Lung (tissue), 12 donors: ENCODE data around the gene TNFRSF14. TPM values are rescaled to one million over a fixed set of nuclear protein-coding genes. Genes with fewer than 3 reads are reported as not detected.

Experiments
- ATAC-seq: fragments of 200-7000 bp; cut with Tn5 transposase; one replicate; pipeline ENCODE4 v1.9.1; 2020; ENCODE audit warnings: moderate number of reproducible peaks; ENCODE audit not compliant: insufficient read depth, low FRiP score
- DNase-seq, 3 donors: peaks; one replicate each; pipeline ENCODE4 v3.0.0-alpha.2; 2013 to 2017
- H3K27ac ChIP-seq, 2 donors: one replicate each; pipeline ENCODE4 v1.5.1; 2013; ENCODE audit warnings: mild to moderate bottlenecking in 2 of 2, moderate library complexity in 2 of 2, control low read depth in 1 of 2, inconsistent platforms in 1 of 2, low read depth in 1 of 2, low read length in 1 of 2
- H3K27me3 ChIP-seq, 3 donors: one replicate each; pipeline ENCODE4 v1.5.1; 2013; ENCODE audit warnings: low read length in 2 of 3; ENCODE audit not compliant: control insufficient read depth in 3 of 3, insufficient read depth in 3 of 3
- H3K36me3 ChIP-seq, 4 donors: one replicate each; pipeline ENCODE4 v1.5.1; 2013; ENCODE audit warnings: low read length in 4 of 4, mild to moderate bottlenecking in 1 of 4, moderate library complexity in 1 of 4; ENCODE audit not compliant: control insufficient read depth in 4 of 4, insufficient read depth in 4 of 4
- H3K4me1 ChIP-seq, 5 donors: one replicate each; pipeline ENCODE4 v1.5.1; 2013; ENCODE audit warnings: low read length in 5 of 5, mild to moderate bottlenecking in 2 of 5, moderate library complexity in 1 of 5; ENCODE audit not compliant: control insufficient read depth in 5 of 5, insufficient read depth in 5 of 5
- H3K4me3 ChIP-seq: one replicate; pipeline ENCODE4 v1.5.1; 2013; ENCODE audit warnings: mild to moderate bottlenecking, control low read depth, moderate library complexity
- H3K9ac ChIP-seq, 2 donors: one replicate each; pipeline ENCODE4 v1.5.1; 2013; ENCODE audit warnings: low read length in 2 of 2, control low read depth in 1 of 2; ENCODE audit not compliant: insufficient read depth in 1 of 2
- H3K9me3 ChIP-seq, 4 donors: one replicate each; pipeline ENCODE4 v1.5.1; 2013; ENCODE audit warnings: low read length in 3 of 4, mild to moderate bottlenecking in 1 of 4, moderate library complexity in 1 of 4; ENCODE audit not compliant: control insufficient read depth in 4 of 4, insufficient read depth in 3 of 4
- WGBS, 2 donors: extraction: QIAGEN DNeasy Blood & Tissue Kit; methylation state at CpG; one replicate each; pipeline ENCODE4 v1.1.7; 2013; 5-methylcytosine and 5-hydroxymethylcytosine counted together
- polyA plus RNA-seq, 2 donors: library from polyadenylated mRNA; stranded (reverse); fragments of 200-250 nt; gene quantifications; one replicate each; pipeline ENCODE4 v1.2.1, GENCODE V29; 2013
- total RNA-seq, 2 donors: library from RNA; depleted of rRNA in 1 of 2; stranded (reverse); fragments of >200 nt in 1 of 2; gene quantifications; one replicate each; pipeline ENCODE4 v1.2.1, GENCODE V29; 2014 to 2021
- TF ChIP-seq, protein P1 (sequence below): IDR thresholded peaks from 2 replicates; pipeline ENCODE4 v1.5.1; 2012; ENCODE audit warnings: mild to moderate bottlenecking; ENCODE audit errors: control extremely low read depth, extremely low read depth
- donor health status: control.
- donor health status: control.
- donor health status: Bipolar disorder and iron deficiency.
- donor health status: healthy.
- donor health status: DM: yes; HTN: yes; CAD: no.

The TNFRSF14 gene
- total and polyA plus RNA-seq, 4 donors = 67.4 to 200 (median 159) TPM

DNA sequence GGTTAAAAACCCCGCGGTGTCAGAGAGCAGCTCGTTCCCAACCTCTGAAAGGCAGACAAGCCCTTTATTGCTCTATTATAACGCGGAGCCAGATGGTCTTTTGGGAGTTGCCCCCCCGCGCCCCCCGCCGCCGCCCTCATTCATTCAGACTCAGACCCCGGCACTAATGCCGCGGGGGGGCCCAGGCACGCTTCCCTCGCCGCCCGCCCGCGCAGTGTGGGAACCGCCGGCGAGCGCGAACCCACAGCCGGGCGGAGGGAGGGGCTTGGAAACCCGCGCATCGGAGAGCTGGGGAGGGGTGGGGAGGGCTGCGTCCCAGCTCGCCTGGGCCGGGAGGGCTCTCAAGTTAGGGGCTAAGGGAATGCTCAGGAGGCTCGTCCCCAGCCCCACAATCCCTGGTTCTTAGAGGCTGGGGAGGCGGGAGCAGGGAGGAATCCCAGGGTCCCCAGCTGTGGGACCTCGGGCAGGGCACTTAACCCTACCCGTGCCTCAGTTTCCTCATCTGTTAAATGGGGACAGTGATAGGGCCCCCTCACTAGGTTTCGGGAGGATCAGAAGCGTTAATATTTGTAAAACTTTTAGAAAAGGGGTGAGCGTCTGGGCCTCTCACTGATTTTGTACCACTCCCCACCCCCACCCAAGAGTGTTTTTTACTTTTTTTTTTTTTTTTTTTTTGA lies 15.2 kb upstream of the TNFRSF14 start:
- Histone ChIP-seq H3K9me3 (no peaks in the 10 kb centered on the region), H3K9ac (no peak overlapping the region), H3K4me1 (peaks cover 0 to 24% (median 6%) of the 10 kb centered on the region in 5 donors), H3K27ac (no peak overlapping the region), H3K36me3 (no peaks in the 10 kb centered on the region), H3K27me3 (peaks cover 0 to 15% (median 0%) of the 10 kb centered on the region in 3 donors), H3K4me3 (no peak overlapping the region)
- WGBS, 2 donors = 14% methylated on average over 34 to 39 of the region's 39 CpGs
- TF ChIP-seq, protein P1, sequence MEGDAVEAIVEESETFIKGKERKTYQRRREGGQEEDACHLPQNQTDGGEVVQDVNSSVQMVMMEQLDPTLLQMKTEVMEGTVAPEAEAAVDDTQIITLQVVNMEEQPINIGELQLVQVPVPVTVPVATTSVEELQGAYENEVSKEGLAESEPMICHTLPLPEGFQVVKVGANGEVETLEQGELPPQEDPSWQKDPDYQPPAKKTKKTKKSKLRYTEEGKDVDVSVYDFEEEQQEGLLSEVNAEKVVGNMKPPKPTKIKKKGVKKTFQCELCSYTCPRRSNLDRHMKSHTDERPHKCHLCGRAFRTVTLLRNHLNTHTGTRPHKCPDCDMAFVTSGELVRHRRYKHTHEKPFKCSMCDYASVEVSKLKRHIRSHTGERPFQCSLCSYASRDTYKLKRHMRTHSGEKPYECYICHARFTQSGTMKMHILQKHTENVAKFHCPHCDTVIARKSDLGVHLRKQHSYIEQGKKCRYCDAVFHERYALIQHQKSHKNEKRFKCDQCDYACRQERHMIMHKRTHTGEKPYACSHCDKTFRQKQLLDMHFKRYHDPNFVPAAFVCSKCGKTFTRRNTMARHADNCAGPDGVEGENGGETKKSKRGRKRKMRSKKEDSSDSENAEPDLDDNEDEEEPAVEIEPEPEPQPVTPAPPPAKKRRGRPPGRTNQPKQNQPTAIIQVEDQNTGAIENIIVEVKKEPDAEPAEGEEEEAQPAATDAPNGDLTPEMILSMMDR = no peak
- DNase-seq = no peak
- ATAC-seq = no peak

DNA sequence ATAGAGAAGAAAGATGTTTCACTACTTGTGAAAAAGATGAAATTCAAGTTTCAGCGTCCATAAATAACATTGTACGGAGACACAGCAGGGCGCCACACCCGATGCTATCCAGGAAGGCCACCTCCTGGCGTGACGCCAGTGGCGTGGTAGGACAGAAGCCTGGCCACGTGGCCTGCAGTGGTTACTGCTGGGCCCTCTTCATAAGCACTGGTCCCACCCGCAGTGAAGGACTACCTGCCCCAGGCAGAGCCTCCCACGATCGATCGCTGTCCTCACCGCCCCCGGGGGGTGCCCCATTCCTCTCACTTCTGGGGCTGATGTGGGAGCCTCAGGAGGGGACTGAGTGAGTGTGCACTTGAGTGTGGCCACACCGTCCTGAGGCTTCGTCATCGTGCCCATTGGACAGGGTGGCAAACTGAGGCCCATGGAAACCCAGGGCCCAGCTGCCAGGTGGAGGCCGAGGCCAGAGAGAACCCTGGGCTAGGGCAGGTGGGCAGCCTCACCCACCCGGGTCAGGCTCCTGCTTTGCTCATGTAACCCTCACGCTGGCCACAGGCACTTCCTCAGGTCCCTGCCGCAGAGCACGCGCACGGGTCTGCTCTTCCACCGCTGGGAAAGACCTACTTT lies 14.4 kb upstream of the TNFRSF14 start:
- Histone ChIP-seq H3K27me3 (peaks cover 0 to 10% (median 0%) of the 10 kb centered on the region in 3 donors), H3K9ac (no peak overlapping the region), H3K36me3 (no peaks in the 10 kb centered on the region), H3K4me3 (no peak overlapping the region), H3K27ac (no peak overlapping the region), H3K4me1 (peaks cover 0 to 28% (median 6%) of the 10 kb centered on the region in 5 donors), H3K9me3 (no peaks in the 10 kb centered on the region)
- no peak for ATAC-seq
- no peak for DNase-seq
- 70 to 81% methylated on average over 25 of the region's 25 CpGs for WGBS, 2 donors
- TF ChIP-seq, protein P1 = no peak

DNA sequence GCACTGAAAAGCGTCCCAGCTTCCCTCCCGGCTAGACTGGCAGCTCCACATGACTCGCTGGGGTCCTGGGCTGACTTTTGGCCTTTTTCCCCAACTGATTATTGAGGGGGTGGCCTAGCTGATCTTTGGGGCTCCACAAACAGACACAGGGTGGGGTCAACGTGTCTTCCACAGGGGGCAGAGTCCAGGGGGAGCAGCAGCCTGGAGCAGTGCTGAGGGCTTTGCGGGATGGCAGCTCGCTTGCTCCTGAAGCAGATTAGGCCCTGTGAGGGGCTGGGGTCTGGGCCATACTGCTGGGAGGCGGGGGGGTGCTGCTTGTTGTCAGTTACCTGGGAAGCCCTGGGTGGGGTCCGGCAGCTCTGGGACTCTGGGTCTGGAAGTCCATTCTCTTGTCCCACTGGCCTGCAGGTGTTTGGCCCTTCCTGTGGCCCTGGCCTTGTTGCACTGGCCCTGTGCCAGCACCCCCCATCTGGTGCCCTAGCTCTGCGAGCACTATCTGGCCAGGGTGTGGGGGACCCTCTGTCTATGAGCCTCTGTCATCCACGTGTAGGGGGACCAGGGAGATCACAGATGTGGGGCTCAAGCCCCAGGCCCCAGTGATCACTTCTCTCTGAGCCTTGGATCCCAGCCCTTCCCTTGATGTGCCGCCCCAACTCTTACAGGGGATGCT lies 13.8 kb upstream of the TNFRSF14 start:
- TF ChIP-seq, protein P1 = no peak
- no peak overlapping the region for H3K9ac ChIP-seq
- peaks cover 0 to 5% (median 0%) of the 10 kb centered on the region in 3 donors for H3K27me3 ChIP-seq
- no peaks in the 10 kb centered on the region for H3K9me3 ChIP-seq
- H3K4me1 ChIP-seq = peaks cover 0 to 35% (median 10%) of the 10 kb centered on the region in 5 donors
- DNase-seq (no peak), ATAC-seq (no peak)
- 87 to 89% methylated on average over 11 of the region's 11 CpGs for whole genome bisulfite sequencing, 2 donors
- H3K27ac ChIP-seq = no peak overlapping the region
- no peak overlapping the region for H3K4me3 ChIP-seq
- H3K36me3 ChIP-seq = no peaks in the 10 kb centered on the region
